HG02973 (cell line): ENCODE measurements around the gene POLD4.

Experiments
- ATAC-seq: cut with Tn5 transposase; IDR thresholded peaks from one replicate; pipeline ENCODE4 v1.9.1; 2021; ENCODE audit warnings: moderate library complexity; ENCODE audit not compliant: unreplicated experiment

The POLD4 gene

DNA sequence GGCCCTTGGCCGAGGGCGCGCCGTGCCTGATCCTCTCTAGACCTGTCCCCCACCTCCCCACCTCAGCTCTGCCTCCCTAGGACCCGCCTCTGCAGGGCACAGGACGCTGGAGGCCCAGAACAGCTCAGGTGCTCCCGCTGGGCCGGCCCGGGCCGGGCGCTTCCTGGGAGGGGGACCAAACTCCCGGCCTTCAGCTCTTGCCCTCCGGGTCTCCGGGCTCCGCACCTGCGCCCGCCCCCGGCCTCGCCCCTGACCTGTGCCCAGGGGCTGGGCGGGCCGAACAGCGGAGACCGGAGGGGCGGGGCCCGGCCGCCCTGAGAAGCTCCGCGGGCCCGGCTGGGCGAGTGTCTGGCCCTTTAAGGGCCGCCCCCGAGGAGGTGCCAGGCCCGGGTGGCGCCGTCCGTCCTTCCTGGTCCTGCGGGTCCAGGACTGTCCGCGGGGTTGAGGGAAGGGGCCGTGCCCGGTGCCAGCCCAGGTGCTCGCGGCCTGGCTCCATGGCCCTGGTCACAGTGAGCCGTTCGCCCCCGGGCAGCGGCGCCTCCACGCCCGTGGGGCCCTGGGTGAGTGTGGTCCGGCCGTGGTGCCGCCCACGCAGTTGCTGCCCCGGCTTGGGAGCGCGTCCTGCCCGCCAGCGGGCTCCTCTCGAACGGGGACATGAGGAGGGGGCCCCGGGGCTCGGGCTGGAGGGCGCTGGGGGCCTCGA is 50.1 kb downstream of the POLD4 start, which contains the start of gene SSH3:
Gene SSH3 (plus strand): TSS at position 399 of the 703 bp plus-strand sequence. CDS start 96 bp downstream, at position 495.
- ATAC-seq: no peak

DNA sequence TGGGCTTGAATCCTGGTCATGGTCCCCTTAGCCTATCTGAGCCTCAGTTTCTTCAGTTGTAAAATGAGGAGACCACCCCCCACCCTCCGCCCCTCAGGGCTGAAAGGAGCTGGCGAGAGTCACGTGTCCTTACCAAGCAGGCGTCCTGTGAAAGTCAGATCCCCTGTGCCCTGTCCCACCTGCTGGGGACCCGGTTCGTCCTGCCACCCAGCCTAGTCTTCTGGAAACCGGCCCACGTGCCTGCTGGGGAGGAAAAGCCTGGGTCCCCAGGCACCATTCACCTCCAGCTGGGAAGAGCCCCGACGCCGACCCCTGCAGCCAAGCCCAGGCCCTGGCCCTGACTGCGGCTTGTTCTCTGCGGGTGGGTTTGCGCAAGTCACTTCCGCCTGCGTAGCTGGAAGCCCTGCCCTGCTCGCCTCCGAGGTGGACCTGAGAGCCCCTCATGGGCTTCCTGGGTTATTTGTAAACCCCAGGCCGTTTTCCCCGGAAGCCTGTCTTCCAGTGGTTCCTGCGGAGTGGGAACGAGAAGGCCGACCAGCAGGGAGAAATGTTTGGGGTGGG is 50.7 kb downstream of the POLD4 start:
- ATAC-seq: no peak

DNA sequence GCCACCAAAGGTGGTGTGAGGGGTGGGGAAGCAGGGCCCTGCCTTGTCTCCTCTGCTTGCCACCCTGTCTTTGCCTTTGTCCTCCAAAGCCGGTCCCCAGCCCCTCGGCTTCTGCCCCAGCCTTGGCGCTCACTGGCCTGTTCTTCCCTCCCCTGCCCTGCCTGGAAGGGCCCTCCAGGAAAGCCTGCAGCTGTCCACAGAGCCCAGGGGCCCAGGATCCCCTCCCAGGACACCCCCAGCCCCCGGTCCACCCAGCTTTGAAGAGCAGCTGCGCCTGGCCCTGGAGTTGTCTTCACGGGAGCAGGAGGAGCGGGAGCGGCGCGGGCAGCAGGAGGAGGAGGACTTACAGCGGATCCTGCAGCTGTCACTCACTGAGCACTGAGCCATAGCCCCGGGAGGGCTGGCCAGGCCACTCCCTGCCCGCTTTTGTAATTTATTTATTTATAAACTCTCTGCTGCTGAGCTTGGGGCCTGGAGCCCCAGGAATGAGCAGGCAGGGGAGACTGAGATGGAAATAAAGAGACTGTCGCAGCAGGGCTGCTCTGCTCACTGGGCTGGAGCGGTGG is 51.3 kb downstream of the POLD4 start:
- no peak for ATAC-seq

DNA sequence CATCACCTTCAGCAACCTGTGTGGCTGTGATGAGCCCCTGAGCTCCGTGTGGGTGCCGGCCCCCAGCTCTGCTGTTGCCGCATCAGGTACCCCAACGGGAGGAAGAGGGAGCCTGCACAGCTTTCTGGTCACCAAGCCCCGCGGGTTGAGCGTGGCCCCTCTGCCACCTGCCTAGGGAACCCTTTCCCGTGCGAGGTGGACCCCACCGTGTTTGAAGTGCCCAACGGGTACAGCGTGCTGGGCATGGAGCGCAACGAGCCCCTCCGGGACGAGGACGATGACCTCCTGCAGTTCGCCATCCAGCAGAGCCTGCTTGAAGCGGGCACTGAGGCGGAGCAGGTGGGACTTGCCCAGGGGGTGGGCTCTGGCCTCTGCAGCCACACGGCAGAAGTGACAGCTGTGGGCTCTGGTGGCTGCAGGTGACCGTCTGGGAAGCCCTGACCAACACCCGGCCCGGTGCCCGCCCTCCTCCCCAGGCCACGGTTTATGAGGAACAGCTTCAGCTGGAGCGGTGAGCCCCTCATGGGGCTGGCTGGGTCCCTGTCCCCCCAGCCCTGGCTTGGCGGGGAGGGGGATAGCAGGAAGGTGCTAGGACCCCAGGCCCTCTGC is 51.9 kb downstream of the POLD4 start:
- ATAC-seq: no peak
